Stomach (tissue), 4 donors: ENCODE results near the gene PLPP3.

ENCODE experiments used
- CTCF ChIP-seq, 7 experiments: fragments of 450-650 bp in 4 of 7; fragments of 200-600 bp in 3 of 7; sonication (generic) in 3 of 7; IDR thresholded peaks; one replicate each; pipeline ENCODE4 v1.5.1; 2016 to 2019; ENCODE audit warnings: antibody characterized with exemption in 7 of 7, control low read depth in 2 of 7, mild to moderate bottlenecking in 1 of 7
- EP300 ChIP-seq: sonication (generic); formaldehyde crosslinking; IDR thresholded peaks from one replicate; pipeline ENCODE4 v1.6.1; 2017; ENCODE audit warnings: antibody characterized with exemption
- POLR2AphosphoS5 ChIP-seq, 3 donors: sonication (generic); formaldehyde crosslinking; IDR thresholded peaks; one replicate each; pipeline ENCODE4 v1.6.1; 2016; ENCODE audit warnings: antibody characterized with exemption in 3 of 3

GRCh38 chr1:56540467-56540866, 38.9 kb downstream of the PLPP3 start:
- TF ChIP-seq POLR2AphosphoS5 (IDR thresholded peaks at IDR 0.05): no peak
- no peak for TF ChIP-seq CTCF (IDR thresholded peaks at IDR 0.05)
- TF ChIP-seq EP300: no peak
